LNCAP (cell line): Measurements from ENCODE around the gene JPH4.

ENCODE experiments used
- TF ChIP-seq, protein P1 (sequence below): fragments of 450-650 bp; IDR thresholded peaks from 2 replicates; pipeline ENCODE4 v1.5.1; 2017; ENCODE audit warnings: mild to moderate bottlenecking

JPH4 gene

GRCh38 chr14:23524954-23525353 lies 53.6 kb downstream of the JPH4 start:
- TF ChIP-seq, protein P1, sequence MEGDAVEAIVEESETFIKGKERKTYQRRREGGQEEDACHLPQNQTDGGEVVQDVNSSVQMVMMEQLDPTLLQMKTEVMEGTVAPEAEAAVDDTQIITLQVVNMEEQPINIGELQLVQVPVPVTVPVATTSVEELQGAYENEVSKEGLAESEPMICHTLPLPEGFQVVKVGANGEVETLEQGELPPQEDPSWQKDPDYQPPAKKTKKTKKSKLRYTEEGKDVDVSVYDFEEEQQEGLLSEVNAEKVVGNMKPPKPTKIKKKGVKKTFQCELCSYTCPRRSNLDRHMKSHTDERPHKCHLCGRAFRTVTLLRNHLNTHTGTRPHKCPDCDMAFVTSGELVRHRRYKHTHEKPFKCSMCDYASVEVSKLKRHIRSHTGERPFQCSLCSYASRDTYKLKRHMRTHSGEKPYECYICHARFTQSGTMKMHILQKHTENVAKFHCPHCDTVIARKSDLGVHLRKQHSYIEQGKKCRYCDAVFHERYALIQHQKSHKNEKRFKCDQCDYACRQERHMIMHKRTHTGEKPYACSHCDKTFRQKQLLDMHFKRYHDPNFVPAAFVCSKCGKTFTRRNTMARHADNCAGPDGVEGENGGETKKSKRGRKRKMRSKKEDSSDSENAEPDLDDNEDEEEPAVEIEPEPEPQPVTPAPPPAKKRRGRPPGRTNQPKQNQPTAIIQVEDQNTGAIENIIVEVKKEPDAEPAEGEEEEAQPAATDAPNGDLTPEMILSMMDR, result no peak

DNA sequence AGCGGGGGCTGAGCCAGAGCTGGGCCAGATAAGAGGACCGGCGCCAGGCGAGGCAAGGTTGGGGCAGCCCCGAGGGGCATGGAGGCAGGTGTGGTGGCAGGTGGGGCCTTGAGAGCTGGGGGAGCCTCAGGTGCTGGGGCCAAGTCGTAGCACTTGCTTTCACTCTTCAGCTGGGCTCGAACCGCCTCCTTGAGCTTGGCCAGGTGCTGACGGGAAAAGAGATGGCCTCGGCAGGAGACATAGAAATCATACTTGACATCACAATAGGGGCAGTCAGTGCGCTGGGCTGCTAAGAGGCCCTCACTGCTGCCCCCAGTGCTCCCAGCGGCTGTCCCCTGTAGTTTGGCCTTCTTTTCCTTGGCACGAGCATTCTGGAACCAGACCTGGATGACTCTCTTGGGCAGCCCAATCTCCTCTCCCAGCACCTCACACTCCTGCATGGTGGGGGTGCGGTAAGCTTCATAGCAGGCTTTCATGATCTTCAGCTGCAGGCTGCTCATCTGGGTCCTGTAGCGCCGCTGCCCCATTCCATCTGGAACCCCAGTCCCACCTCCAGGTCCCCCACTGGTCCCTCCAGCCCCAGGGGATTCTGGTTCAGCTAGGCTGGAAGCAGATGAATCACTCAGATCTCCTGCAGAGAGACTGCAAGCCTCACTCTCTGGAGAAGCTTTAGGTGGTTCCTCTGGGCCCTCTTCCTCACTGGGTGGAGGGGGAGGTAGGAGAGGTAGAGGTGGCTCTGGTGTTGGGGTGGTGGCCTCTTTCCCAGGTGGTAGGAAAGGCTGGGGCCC lies 55.2 kb downstream of the JPH4 start:
- TF ChIP-seq, protein P1, result no peak

DNA sequence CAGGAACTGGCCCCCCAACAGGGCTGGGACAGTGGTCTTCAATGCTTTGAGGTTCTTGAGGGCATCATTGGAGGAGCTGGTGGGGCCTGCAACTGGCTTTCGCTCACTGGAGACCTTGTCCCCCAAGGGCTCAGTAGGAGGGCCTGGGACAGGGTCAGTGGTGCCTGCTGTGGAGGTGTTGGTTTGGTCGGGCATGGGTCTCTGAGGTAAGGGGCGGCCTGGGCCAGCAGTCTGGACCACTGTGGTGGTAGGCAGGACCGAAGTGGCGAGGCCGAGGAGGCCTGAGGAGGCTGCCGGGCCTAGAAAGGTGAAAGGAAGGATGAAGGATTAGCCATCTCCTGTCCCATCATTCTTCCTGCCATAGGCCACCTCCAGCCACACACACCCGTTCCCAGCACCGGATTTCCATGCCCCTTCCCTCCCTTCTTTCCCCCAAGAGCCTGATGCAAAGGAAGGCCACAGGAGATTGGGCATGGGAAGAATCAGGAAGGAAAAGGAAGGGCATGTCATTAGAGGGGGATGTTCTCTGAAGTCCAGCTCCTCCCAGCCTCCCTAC lies 55.9 kb downstream of the JPH4 start:
- TF ChIP-seq, protein P1, result no peak

DNA sequence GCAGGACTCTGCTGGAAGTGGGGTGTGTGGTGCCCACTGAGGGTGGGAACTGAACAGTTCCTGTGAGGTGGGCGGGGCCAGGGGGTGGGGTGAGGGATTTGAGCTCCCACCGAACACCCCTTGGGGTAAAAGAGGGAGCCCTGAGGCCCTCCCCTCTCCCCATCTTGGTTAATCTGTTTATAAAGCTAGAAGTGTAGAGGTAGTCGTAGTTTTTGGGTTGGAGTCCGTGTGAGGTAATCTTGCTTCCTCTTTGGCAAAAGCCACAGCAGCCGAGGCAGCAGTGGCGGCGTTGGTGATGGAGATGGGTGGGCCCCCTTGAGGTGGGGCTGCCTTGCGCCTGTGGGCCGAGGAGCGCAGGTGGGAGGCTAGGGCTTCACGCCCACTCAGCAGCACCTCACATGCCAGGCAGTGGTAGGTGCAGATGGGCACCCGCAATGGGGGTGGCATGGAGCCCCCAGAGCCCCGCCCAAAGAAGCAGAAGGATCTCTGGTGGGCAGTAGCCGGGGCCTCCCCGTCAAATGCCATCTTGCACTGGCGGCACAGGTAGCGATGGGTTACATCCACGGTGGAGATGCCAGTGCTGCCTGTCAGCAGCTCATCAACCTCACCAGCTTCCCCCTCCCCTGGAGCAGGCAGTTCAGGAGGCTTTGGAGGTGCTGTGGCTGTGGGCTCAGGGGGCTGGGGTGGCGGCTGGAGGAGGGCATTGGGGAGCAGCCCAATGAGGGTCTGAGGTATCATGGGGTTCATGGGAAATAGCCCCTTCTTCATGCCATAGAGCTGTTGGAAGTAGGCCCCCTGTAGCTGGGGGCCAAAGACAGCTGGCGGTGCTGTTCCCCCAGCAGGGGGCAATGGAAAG lies 56.6 kb downstream of the JPH4 start:
- TF ChIP-seq, protein P1, result no peak

GRCh38 chr14:23520899-23521533 lies 57.6 kb downstream of the JPH4 start:
- TF ChIP-seq, protein P1, result no peak

GRCh38 chr14:23518709-23519108 lies 59.9 kb downstream of the JPH4 start:
- TF ChIP-seq, protein P1, result no peak
